Calu3 (cell line): Measurements from ENCODE around the gene TUT1. TPM values are rescaled to one million over a fixed set of nuclear protein-coding genes. Genes with fewer than 3 reads are reported as not detected.
A peak's percentile ranks its signal among the peaks of the same experiment; 100 is the strongest.

Experiments used
- BruUV-seq: library from RNA; stranded (reverse); fragments of 400-500 nt; replicated peaks from 2 replicates; lab custom pipeline; 2021; lab: Mats Ljungman, UMichigan
- CTCF ChIA-PET: fragments of 300-600 bp; sonication (Branson Sonifier 250); formaldehyde crosslinking; loops from one replicate; lab custom pipeline; 2022; ENCODE audit warnings: antibody characterized with exemption; lab: Charles Lee
- DNase-seq: peaks from one replicate; pipeline ENCODE4 v3.0.0; 2022
- H3K27ac Mint-ChIP-seq: one replicate; pipeline ENCODE4 v1.8.0; 2022; ENCODE audit warnings: mixed read lengths; ENCODE audit not compliant: unreplicated experiment
- H3K27me3 Mint-ChIP-seq: one replicate; pipeline ENCODE4 v1.8.0; 2022; ENCODE audit warnings: mixed read lengths; ENCODE audit not compliant: unreplicated experiment
- H3K36me3 Mint-ChIP-seq: one replicate; pipeline ENCODE4 v1.8.0; 2022; ENCODE audit warnings: mild to moderate bottlenecking, moderate library complexity, mixed read lengths; ENCODE audit not compliant: insufficient read depth, unreplicated experiment
- H3K4me1 Mint-ChIP-seq: one replicate; pipeline ENCODE4 v1.8.0; 2022; ENCODE audit warnings: mild to moderate bottlenecking, low read depth, mixed read lengths; ENCODE audit not compliant: unreplicated experiment
- H3K4me3 Mint-ChIP-seq: one replicate; pipeline ENCODE4 v1.8.0; 2022; ENCODE audit warnings: mild to moderate bottlenecking, low read depth, moderate library complexity, mixed read lengths; ENCODE audit not compliant: unreplicated experiment
- H3K9me3 Mint-ChIP-seq: one replicate; pipeline ENCODE4 v1.8.0; 2022; ENCODE audit warnings: low read depth, mixed read lengths; ENCODE audit not compliant: unreplicated experiment
- CTCF ChIP-seq: fragments of 200-600 bp; IDR thresholded peaks from one replicate; pipeline ENCODE4 v1.8.0; 2022; ENCODE audit warnings: antibody characterized with exemption; ENCODE audit not compliant: unreplicated experiment
- intact Hi-C: fragments of 100-400 bp; cut with micrococcal nuclease; formaldehyde crosslinking; loops from one replicate; pipeline ENCODE4 v1.10.0; 2022; ENCODE audit not compliant: unreplicated experiment
- total RNA-seq: library from RNA; stranded (reverse); gene quantifications from 2 replicates; pipeline ENCODE4 v1.2.3, GENCODE V29; 2022

The TUT1 gene
- total RNA-seq, 1 experiment from 2014 or later, result 21.9 TPM

DNA sequence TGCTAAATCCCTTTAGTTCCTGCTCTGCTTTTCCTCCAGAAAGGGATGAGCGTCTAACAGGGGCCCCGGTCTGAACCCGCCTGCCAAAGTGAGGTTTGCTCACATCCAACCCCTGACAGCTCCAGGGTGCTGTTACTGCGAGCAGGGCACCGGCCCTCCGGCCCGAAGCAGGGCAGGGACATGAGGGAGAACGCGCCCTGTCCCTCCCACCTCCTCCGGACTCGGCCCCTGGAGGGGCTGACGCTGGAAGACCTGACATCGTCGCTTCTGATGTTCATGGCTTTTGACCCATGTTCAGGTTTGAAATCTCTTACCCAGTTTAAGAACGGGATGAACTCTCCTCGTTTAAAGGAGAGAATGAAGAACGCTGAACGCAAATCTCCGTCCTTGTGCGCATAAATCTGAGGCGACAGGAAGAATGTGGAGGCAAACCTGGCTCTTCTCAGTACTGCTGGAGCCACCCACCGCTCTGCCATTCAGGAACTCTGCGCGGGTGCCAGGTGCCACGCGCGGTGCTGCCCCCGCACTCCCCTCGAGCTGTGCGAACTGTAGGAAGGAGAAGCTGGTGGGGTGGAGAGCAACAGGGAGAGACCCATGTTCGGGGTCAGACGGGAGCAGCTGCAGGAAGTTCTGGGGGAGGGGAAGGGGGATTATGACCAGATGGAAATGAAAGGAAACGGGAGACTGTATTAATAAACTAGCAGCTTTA is 16.8 kb downstream of the TUT1 start:
- intact Hi-C loops, result no loop called here
- Mint-ChIP-seq H3K27ac (peak overlapping the region; percentile 99), H3K4me1 (peaks cover 51% of the 10 kb centered on the region), H3K27me3 (no peaks in the 10 kb centered on the region), H3K4me3 (peak overlapping the region; percentile 96), H3K9me3 (no peaks in the 10 kb centered on the region), H3K36me3 (peaks cover 74% of the 10 kb centered on the region)
- TSS peak; percentile 88 for BruUV-seq
- TF ChIP-seq CTCF, result no peak
- CTCF ChIA-PET, result interaction anchor here (0.6 to 2.4 kb wide), 9 partner anchors 9 to 181 kb away, joined by 3 to 14 read pairs (median 4); partner anchors contain the start of genes C11orf98, CSKMT and TUT1
- DNase-seq, result peak; percentile 38

- Mint-ChIP-seq H3K4me1 (peaks cover 51% of the 10 kb centered on the region), H3K9me3 (no peaks in the 10 kb centered on the region), H3K27me3 (no peaks in the 10 kb centered on the region), H3K36me3 (peaks cover 78% of the 10 kb centered on the region), H3K27ac (peak within 1 kb of the TSS; percentile 99), H3K4me3 (peak within 1 kb of the TSS; percentile 96)
- intact Hi-C loops, result no loop called here
- DNase-seq, result peak; percentile 98
- CTCF ChIA-PET, result interaction anchor here (0.6 to 2.4 kb wide), 13 partner anchors 8 to 426 kb away, joined by 3 to 14 read pairs (median 3); partner anchors contain the start of genes C11orf98, CSKMT, HNRNPUL2 and TUT1
- no TSS peak for BruUV-seq
- TF ChIP-seq CTCF, result no peak
These were observed 17.5 kb downstream of the TUT1 start, which contains the start of gene EEF1G for GRCh38 chr11:62573592-62574362. Gene EEF1G, minus strand, starts transcription at chr11:62573891. Its CDS starts 49 bp downstream, at chr11:62573842.

DNA sequence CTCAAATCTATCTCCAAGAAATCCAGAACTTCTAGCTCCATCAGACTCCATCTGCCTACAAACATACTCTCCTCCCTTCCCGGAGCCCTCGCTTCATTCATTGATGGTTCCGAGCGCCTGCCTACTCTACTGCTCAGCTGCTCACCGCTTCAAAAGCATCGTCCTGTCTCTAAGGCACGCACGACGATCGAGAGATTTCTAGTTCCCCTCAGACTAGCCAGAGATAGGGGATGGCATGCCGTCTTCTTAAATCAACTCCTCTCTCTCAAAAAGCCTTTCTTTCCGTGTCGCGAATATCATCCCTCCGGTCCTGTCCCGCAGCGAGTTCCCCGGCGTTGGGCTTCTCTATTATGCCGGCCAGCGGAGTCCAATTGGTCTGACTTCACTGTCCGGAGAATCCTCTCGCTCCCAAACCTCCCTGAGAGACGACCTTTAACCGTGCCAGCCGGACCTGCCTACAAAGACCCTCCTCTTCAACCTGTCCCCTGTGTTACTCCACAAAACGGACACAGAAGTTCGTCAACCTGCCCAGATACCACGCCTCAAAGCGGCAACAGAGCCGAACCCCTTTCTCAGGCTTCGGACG is 18.2 kb downstream of the TUT1 start:
- H3K27me3 Mint-ChIP-seq, result no peaks in the 10 kb centered on the region

More for the DNA sequence above, 18.2 kb downstream of the TUT1 start:
- Mint-ChIP-seq H3K9me3 (no peaks in the 10 kb centered on the region), H3K4me3 (peak overlapping the region; percentile 96), H3K4me1 (peaks cover 51% of the 10 kb centered on the region), H3K27ac (peak overlapping the region; percentile 99), H3K36me3 (peaks cover 78% of the 10 kb centered on the region)
- CTCF ChIA-PET, result interaction anchor here (0.6 to 2.4 kb wide), 10 partner anchors 8 to 425 kb away, joined by 3 to 14 read pairs (median 3); partner anchors contain the start of genes C11orf98, CSKMT, HNRNPUL2 and TUT1
- BruUV-seq, result TSS peak; percentile 53
- TF ChIP-seq CTCF, result no peak
- DNase-seq, result no peak
- intact Hi-C loops, result no loop called here
